K562 (cell line): Measurements from ENCODE around the gene PIK3R2. TPM values are rescaled to one million over a fixed set of nuclear protein-coding genes. Genes with fewer than 3 reads are reported as not detected.

Source experiments
- HDAC6 ChIP-seq: IDR thresholded peaks from 2 replicates; pipeline ENCODE4 v1.6.1; 2012; ENCODE audit warnings: low read depth, mild to moderate bottlenecking, control low read depth, inconsistent platforms, low read length, moderate library complexity
- HDGF ChIP-seq: fragments of 450-650 bp; IDR thresholded peaks from 2 replicates; pipeline ENCODE4 v1.6.1; 2016
- HLTF ChIP-seq: fragments of 450-650 bp; IDR thresholded peaks from 2 replicates; pipeline ENCODE4 v1.6.1; 2016
- MCM3 ChIP-seq: fragments of 450-650 bp; IDR thresholded peaks from 2 replicates; pipeline ENCODE4 v1.6.1; 2016
- MXI1 ChIP-seq: IDR thresholded peaks from 2 replicates; pipeline ENCODE4 v1.6.1; 2011; ENCODE audit warnings: low read depth, mild to moderate bottlenecking, improper control_type of control experiment, low read length
- NCOA1 ChIP-seq: fragments of 450-650 bp; IDR thresholded peaks from 2 replicates; pipeline ENCODE4 v1.6.1; 2016; ENCODE audit warnings: low read depth
- ZNF146 ChIP-seq: IDR thresholded peaks from one replicate; pipeline ENCODE4 v1.6.1; 2018; ENCODE audit warnings: missing compliant biosample characterization; ENCODE audit not compliant: unreplicated experiment
- ZNF175 ChIP-seq: fragments of 200-800 bp; sonication (Bioruptor generic); IDR thresholded peaks from 2 replicates; pipeline ENCODE4 v1.6.1; 2016; ENCODE audit warnings: low read depth, mild to moderate bottlenecking, missing genetic modification characterization, missing compliant biosample characterization
- ZNF764 ChIP-seq: fragments of 250-450 bp; sonication (Bioruptor Pico); IDR thresholded peaks from 2 replicates; pipeline ENCODE4 v1.4.0; 2020; ENCODE audit warnings: low read depth, mild to moderate bottlenecking, moderate library complexity
- ZNF780A ChIP-seq: fragments of 250-450 bp; sonication (Bioruptor Pico); IDR thresholded peaks from 2 replicates; pipeline ENCODE4 v1.5.0; 2021; ENCODE audit warnings: mild to moderate bottlenecking
- polyA plus RNA-seq, 8 experiments: library from polyadenylated mRNA; depleted of rRNA in 4 of 8; stranded (reverse) in 5 of 8; unstranded in 3 of 8; fragments of >200 nt; fragmentation: Nextera tagmentation in 2 of 8; fragmentation: Illumina TruSeq in 1 of 8; extraction: Ambion mirVana in 2 of 8; extraction: Trizol in 1 of 8; gene quantifications; 2 replicates each; pipeline versions ENCODE4 v1.2.1 to v1.2.3, GENCODE V29; 2011 to 2014; ENCODE audit warnings: inconsistent platforms in 1 of 8, missing spikeins in 1 of 8
- total RNA-seq, 7 experiments: library from RNA; depleted of rRNA in 6 of 7; stranded (reverse); fragments of >200 nt in 6 of 7; fragmentation: Illumina TruSeq in 2 of 7; extraction: Trizol in 2 of 7; gene quantifications; 2 replicates each; pipeline versions ENCODE4 v1.2.1 to v1.2.3, GENCODE V29; 2011 to 2021; ENCODE audit warnings: low replicate concordance in 1 of 7
- TF ChIP-seq, protein P1 (sequence below): fragments of 450-650 bp; formaldehyde crosslinking; IDR thresholded peaks from 2 replicates; pipeline ENCODE4 v1.4.0; 2020; ENCODE audit warnings: mild to moderate bottlenecking, moderate library complexity
- TF ChIP-seq, protein P2 (sequence below), 2 experiments: fragments of 200-800 bp in 1 of 2; sonication (Bioruptor generic) in 1 of 2; sonication (generic) in 1 of 2; formaldehyde crosslinking in 1 of 2; IDR thresholded peaks in 1 of 2; conservative IDR thresholded peaks in 1 of 2; 2 replicates each; pipeline versions ENCODE4 v1.5.0 to v1.6.1; 2016 to 2020; ENCODE audit warnings: missing compliant biosample characterization in 1 of 2, missing genetic modification characterization in 1 of 2, missing genetic modification reagents in 1 of 2
- TF ChIP-seq, protein P3 (sequence below): fragments of 250-450 bp; sonication (Bioruptor Pico); IDR thresholded peaks from 2 replicates; pipeline ENCODE4 v1.8.0; 2022; ENCODE audit warnings: inconsistent platforms
- TF ChIP-seq, protein P4 (sequence below): fragments of 450-650 bp; IDR thresholded peaks from 2 replicates; pipeline ENCODE4 v1.6.1; 2016; ENCODE audit warnings: borderline replicate concordance
- TF ChIP-seq, protein P5 (sequence below), 2 experiments: IDR thresholded peaks; 2 replicates each; pipeline ENCODE4 v1.6.1; 2012; ENCODE audit warnings: improper control_type of control experiment in 2 of 2, low read depth in 2 of 2, low read length in 2 of 2, borderline replicate concordance in 1 of 2
- TF ChIP-seq, protein P6 (sequence below): IDR thresholded peaks from 2 replicates; pipeline ENCODE4 v1.6.1; 2012; ENCODE audit warnings: low read depth, low read length, improper control_type of control experiment, borderline replicate concordance

PIK3R2 gene
- total and polyA plus RNA-seq, 9 of the 15 experiments (the other 6 are each of a cell fraction or from before 2014, with no cell fraction given) = 0.39 to 37.9 (median 5.3) TPM

DNA sequence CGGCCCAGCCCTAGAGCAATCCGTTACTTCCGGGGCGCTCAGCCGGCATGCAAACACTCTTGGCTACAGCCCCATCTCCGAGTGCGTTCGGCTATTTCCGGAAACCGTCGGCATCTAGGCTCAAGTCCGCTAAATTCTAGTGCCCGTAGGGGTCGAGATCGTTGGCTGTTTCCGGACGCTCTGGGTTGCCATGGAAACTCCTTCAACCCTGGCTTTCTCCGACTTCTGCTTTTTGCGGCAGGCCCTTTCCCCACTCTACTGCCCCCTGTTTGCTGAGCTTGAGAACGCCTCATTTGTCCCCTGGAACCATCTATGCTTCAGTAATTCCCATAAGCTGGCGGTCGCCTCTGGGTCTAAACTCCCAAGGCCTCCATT lies 534 bp upstream of the PIK3R2 start (continued):
- TF ChIP-seq, protein P1, sequence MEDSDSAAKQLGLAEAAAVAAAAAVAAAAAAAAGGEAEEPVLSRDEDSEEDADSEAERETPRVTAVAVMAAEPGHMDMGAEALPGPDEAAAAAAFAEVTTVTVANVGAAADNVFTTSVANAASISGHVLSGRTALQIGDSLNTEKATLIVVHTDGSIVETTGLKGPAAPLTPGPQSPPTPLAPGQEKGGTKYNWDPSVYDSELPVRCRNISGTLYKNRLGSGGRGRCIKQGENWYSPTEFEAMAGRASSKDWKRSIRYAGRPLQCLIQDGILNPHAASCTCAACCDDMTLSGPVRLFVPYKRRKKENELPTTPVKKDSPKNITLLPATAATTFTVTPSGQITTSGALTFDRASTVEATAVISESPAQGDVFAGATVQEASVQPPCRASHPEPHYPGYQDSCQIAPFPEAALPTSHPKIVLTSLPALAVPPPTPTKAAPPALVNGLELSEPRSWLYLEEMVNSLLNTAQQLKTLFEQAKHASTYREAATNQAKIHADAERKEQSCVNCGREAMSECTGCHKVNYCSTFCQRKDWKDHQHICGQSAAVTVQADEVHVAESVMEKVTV = peak; percentile 100
- TF ChIP-seq, protein P2, sequence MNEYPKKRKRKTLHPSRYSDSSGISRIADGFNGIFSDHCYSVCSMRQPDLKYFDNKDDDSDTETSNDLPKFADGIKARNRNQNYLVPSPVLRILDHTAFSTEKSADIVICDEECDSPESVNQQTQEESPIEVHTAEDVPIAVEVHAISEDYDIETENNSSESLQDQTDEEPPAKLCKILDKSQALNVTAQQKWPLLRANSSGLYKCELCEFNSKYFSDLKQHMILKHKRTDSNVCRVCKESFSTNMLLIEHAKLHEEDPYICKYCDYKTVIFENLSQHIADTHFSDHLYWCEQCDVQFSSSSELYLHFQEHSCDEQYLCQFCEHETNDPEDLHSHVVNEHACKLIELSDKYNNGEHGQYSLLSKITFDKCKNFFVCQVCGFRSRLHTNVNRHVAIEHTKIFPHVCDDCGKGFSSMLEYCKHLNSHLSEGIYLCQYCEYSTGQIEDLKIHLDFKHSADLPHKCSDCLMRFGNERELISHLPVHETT (CRISPR knock-in tag; conservative IDR thresholded peaks at IDR 0.05 in 1 of 2, IDR thresholded peaks at IDR 0.05 in 1 of 2) = peak in 1 of 2 experiments; percentile 33; a peak in 1 of 4 replicates
- TF ChIP-seq, protein P3, sequence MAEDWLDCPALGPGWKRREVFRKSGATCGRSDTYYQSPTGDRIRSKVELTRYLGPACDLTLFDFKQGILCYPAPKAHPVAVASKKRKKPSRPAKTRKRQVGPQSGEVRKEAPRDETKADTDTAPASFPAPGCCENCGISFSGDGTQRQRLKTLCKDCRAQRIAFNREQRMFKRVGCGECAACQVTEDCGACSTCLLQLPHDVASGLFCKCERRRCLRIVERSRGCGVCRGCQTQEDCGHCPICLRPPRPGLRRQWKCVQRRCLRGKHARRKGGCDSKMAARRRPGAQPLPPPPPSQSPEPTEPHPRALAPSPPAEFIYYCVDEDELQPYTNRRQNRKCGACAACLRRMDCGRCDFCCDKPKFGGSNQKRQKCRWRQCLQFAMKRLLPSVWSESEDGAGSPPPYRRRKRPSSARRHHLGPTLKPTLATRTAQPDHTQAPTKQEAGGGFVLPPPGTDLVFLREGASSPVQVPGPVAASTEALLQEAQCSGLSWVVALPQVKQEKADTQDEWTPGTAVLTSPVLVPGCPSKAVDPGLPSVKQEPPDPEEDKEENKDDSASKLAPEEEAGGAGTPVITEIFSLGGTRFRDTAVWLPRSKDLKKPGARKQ (CRISPR knock-in tag) = no peak
- TF ChIP-seq, protein P4, sequence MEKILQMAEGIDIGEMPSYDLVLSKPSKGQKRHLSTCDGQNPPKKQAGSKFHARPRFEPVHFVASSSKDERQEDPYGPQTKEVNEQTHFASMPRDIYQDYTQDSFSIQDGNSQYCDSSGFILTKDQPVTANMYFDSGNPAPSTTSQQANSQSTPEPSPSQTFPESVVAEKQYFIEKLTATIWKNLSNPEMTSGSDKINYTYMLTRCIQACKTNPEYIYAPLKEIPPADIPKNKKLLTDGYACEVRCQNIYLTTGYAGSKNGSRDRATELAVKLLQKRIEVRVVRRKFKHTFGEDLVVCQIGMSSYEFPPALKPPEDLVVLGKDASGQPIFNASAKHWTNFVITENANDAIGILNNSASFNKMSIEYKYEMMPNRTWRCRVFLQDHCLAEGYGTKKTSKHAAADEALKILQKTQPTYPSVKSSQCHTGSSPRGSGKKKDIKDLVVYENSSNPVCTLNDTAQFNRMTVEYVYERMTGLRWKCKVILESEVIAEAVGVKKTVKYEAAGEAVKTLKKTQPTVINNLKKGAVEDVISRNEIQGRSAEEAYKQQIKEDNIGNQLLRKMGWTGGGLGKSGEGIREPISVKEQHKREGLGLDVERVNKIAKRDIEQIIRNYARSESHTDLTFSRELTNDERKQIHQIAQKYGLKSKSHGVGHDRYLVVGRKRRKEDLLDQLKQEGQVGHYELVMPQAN = peak; percentile 86; the same call in 1 of the 2 replicates
- no peak for TF ChIP-seq ZNF175 (CRISPR knock-in tag)
- TF ChIP-seq MXI1 = peak; percentile 79
- no peak for TF ChIP-seq ZNF764
- TF ChIP-seq ZNF146 (CRISPR knock-in tag) = no peak
- TF ChIP-seq, protein P5, sequence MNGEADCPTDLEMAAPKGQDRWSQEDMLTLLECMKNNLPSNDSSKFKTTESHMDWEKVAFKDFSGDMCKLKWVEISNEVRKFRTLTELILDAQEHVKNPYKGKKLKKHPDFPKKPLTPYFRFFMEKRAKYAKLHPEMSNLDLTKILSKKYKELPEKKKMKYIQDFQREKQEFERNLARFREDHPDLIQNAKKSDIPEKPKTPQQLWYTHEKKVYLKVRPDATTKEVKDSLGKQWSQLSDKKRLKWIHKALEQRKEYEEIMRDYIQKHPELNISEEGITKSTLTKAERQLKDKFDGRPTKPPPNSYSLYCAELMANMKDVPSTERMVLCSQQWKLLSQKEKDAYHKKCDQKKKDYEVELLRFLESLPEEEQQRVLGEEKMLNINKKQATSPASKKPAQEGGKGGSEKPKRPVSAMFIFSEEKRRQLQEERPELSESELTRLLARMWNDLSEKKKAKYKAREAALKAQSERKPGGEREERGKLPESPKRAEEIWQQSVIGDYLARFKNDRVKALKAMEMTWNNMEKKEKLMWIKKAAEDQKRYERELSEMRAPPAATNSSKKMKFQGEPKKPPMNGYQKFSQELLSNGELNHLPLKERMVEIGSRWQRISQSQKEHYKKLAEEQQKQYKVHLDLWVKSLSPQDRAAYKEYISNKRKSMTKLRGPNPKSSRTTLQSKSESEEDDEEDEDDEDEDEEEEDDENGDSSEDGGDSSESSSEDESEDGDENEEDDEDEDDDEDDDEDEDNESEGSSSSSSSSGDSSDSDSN (IDR thresholded peaks at IDR 0.05; ENCODE audit: borderline replicate concordance in 1 of 2, low read depth in 2 of 2, low read length in 2 of 2) = no peak
- TF ChIP-seq MCM3 = no peak
- TF ChIP-seq HDGF = 0 out of 2 replicates have a peak, but pooled peaks have one; percentile 18
- no peak for TF ChIP-seq HDAC6
- no peak for TF ChIP-seq HLTF
- TF ChIP-seq NCOA1 = no peak
- TF ChIP-seq, protein P6, sequence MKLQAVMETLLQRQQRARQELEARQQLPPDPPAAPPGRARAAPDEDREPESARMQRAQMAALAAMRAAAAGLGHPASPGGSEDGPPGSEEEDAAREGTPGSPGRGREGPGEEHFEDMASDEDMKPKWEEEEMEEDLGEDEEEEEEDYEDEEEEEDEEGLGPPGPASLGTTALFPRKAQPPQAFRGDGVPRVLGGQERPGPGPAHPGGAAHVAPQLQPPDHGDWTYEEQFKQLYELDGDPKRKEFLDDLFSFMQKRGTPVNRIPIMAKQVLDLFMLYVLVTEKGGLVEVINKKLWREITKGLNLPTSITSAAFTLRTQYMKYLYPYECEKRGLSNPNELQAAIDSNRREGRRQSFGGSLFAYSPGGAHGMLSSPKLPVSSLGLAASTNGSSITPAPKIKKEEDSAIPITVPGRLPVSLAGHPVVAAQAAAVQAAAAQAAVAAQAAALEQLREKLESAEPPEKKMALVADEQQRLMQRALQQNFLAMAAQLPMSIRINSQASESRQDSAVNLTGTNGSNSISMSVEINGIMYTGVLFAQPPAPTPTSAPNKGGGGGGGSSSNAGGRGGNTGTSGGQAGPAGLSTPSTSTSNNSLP = no peak
- TF ChIP-seq ZNF780A (CRISPR knock-in tag) = no peak
